ENCODE results near the gene VPS9D1. TPM values are rescaled to one million over a fixed set of nuclear protein-coding genes. Genes with fewer than 3 reads are reported as not detected.
"Not testable (repeated sequence)": the region's sequence is repeated elsewhere in the genome, so short reads cannot be mapped to it uniquely, and the experiment has no call there.

VPS9D1 gene
- total RNA-seq, 1 donor from 2014 or later, result 16.9 TPM

- no peak for DNase-seq (ENCODE audit: extremely low read depth, low read depth, low spot score)
Measured at GRCh38 chr16:89695086-89695874, 25.4 kb downstream of the VPS9D1 start.

- DNase-seq (ENCODE audit: extremely low read depth, low read depth, low spot score), result not testable (repeated sequence)
Measured at GRCh38 chr16:89694784-89695085, 26.0 kb downstream of the VPS9D1 start.

DNA sequence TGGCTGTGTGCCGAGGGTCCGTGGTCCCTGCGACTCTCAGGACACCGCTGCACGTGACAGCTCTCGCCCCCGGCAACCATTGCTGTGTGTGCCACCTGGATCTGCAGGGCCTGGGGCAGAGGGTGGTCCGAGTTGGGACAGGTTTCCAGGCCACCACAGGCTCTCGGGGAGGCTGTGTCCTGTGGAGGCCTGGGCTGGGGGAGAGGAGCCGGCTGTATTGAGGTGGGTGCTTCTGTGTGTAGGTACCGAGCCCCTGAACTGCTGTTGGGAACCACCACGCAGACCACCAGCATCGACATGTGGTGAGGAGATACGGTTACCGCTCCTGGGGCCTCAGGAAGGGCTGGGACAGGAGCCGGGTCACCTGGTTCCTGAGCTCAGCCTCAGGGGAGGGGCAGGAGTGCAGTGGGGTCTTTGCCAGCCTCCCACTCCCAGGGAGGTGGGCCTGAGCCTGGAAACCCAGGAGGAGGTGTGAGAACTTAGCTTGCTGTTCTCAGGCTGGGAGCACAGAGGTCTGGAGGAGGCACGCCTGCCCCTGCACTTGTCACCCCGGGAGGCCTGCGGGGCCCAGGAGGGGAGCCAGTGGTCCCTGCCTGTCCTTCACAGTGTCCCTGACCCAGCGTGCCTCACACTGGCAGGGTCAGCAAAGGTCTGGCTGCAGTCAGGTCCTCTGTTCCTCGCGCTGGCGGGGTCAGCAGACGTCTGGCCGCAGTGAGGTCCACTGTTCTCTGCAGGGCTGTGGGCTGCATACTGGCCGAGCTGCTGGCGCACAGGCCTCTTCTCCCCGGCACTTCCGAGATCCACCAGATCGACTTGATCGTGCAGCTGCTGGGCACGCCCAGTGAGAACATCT, 26.5 kb downstream of the VPS9D1 start:
- no peak for DNase-seq (ENCODE audit: extremely low read depth, low read depth, low spot score)

DNA sequence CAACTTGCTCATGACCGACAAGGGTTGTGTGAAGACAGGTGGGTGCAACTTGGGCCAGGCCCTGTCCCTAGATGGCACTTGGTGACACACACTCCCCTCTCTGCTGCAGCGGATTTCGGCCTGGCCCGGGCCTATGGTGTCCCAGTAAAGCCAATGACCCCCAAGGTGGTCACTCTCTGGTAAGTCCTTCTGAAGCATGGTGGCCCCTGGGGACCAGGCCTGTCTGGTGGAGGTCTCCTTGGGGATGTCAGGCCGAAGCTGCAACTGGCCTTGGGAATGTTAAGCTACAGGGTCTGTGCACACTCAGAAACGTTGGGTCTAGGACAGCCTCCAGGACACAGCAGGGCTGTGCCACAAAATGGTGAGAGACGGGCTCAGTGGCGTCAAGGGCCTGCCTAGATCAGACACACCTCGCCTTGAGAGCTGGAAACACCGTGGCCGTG, 27.4 kb downstream of the VPS9D1 start:
- no peak for DNase-seq (ENCODE audit: extremely low read depth, low read depth, low spot score)

DNA sequence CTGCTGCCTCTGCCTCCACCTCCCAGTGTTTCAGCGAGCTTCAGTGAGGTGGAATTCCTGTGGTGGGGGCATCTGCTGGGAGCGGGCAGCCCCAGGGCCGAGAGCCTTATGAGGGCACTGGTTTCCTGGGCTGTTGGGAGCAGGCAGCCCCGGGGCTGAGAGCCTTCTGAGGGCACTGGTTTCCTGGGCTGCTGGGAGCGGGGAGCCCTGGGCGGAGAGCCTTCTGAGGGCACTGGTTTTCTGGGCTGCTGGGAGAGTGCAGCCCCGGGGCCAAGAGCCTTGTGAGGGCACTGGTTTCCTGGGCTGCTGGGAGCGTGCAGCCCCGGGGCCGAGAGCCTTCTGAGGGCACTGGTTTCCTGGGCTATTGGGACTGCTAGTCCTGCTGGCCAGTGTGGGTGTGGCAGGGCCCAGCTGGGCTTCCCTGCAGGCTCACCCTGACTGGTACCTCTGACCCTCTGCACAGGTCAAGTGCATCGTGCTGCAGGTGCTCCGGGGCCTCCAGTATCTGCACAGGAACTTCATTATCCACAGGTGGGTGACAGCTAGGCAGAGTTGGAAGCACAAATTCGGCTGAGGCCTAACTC, 28.6 kb downstream of the VPS9D1 start:
- DNase-seq (ENCODE audit: extremely low read depth, low read depth, low spot score), result no peak

DNA sequence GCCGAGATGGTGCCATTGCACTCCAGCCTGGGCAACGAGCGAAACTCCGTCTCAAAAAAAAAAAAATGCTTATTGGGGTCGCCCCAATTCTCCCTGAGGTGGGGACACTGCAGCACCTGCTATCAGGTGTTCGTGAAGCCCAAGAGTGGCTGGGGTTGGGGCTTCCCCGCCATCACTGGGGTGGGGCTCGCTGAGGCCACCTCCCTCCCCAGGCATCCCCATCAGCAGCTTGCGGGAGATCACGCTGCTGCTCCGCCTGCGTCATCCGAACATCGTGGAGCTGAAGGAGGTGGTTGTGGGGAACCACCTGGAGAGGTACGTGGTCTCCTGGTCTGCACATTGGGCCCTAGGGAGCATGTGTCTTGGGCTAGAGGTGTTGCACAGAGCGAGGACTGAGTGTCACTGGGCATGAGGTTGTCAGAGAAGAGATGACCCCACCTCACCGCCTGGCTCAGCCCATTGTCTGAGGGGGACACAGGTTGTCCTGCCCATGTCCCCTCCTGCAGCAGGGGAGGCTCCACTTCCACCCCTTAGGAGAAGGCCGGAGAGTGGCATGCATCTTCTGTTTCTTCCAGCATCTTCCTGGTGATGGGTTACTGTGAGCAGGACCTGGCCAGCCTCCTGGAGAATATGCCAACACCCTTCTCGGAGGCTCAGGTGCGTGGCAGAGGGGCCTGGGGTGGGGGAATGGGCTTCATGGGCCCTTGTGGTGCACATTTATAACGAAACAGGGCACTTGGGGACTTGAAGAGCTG, 29.3 kb downstream of the VPS9D1 start:
- DNase-seq (ENCODE audit: extremely low read depth, low read depth, low spot score), result no peak

GRCh38 chr16:89690392-89690901, 30.3 kb downstream of the VPS9D1 start:
- no peak for DNase-seq (ENCODE audit: extremely low read depth, low read depth, low spot score)

DNA sequence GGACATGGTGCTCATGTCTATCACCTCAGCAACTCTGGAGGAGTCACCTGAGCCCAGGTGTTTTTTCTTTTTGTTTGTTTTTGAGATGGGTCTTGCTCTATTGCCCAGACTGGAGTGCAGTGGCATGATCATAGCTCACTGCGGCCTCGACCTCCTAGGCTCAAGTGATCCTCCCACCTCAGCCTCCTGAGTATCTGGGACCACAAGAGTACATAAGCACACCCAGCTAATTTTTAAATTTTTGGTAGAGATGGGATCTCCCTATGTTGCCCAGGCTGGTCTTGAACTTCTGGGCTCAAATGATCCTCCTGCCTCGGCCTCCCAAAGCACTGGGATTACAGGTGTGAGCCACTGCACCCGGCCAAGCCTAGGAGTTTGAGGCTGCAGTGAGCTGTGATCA, 31.1 kb downstream of the VPS9D1 start:
- not testable (repeated sequence) for DNase-seq (ENCODE audit: extremely low read depth, low read depth, low spot score)

GRCh38 chr16:89689142-89689541, 31.6 kb downstream of the VPS9D1 start:
- DNase-seq (ENCODE audit: extremely low read depth, low read depth, low spot score), result no peak

DNA sequence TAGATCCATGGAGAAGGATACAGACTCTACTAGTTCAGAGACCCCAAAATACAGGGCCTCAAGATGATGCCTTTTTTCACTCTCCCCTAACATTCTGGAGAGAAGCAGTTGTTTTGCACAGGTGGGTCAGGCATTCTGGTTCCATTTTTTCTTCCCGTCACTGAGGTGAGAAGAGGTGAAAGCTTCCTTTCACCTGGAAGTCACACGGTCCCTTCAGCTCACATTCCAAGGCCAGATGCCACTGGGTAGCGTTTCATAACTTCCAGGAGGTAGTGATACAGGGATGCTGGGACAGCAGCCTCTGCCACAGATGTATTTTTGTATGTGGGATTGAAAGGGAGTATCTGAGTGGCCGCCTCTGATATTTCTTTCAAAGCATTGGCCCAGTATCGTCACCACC, 32.3 kb downstream of the VPS9D1 start:
- DNase-seq (ENCODE audit: extremely low read depth, low read depth, low spot score), result no peak

DNA sequence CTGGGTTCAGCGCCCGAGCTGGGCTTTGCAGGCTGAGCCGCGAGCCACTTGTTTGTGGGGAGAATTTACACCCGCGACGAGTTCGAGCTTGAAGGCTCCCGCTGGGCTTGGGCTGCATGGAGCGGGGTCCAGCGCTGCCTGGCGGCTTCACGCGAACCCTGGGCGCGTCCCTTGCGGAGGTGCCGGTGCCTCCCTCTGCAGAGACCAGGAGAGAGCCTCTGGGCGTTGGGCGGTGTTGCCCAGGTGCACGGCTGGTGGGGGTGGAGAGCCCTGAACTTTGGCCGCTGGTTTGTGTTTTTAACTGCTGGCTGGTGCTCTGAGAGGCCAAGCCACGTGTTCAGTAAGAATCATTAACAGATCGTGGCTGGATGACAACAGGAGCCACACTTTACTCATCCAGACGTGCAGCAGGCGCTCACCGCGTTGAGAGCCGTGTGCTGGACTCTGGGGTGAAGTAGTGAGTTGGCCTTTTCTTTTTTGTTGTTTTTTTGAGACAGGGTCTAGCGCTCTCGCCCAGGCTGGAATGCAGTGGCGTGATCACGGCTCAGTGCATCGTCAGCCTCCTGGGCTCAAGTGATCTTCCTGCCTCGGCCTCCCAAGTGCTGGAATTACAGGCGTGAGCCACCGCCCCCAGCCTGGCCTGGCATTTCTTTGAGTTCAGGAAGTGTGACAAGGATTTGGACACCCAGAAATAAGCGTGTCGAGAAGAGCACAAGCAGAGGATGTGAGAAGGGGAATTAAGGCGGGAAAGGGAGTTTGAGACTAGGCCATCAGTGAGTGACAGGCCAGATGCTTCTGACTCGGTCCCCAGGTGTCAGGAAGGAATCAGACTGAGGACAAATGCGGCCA, 33.4 kb downstream of the VPS9D1 start:
- no peak for DNase-seq (ENCODE audit: extremely low read depth, low read depth, low spot score)

DNA sequence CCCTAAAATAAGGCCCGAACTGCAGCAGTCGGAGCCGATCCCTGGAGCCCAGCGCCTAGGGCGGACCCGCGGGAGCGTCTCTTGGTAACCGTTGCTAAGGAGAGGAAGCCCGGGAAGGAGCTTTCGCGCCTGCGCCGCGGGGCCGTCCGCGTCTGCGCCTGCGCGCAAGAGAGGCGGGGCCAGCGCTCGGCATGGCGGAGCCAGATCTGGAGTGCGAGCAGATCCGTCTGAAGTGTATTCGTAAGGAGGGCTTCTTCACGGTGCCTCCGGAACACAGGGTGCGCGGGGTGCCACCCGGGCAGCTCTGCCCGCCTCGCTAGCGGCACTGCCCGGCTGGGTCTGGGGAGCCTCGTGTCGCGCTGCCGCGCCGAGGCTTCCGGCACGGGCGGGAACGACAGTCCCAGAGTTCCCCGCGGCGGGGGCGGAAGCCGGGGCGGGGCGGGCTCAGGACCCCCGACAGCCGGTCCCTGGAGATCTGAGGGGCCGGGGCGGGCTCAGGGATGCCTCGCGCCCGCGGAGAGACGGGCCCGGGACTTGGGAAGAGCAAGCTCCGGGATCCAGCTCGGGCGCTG, 34.1 kb downstream of the VPS9D1 start, which contains the start of gene CDK10:
TSS of gene CDK10 (plus strand) at position 170 of the 572 bp plus-strand sequence. CDS start at position 192, 22 bp downstream.
- DNase-seq (ENCODE audit: extremely low read depth, low read depth, low spot score), result no peak

DNA sequence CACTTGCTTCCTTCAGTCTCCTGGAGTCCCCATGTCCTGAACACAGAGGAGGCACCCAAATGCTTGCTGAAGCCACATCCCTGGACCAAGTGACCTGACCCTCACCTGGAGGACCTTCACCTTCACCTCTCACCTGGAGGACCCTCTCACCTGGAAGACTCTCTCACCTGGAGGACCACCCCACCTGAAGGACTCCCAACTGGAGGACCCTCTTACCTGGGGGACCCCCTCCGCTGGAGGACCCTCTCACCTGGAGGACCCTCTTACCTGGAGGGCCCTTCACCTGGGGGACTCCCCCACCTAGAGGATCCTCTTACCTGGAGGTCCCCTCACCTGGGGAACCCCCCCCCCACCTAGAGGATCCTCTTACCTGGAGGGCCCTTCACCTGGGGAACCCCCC, 34.8 kb downstream of the VPS9D1 start:
- no peak for DNase-seq (ENCODE audit: extremely low read depth, low read depth, low spot score)

GRCh38 chr16:89678258-89678657, 42.4 kb downstream of the VPS9D1 start:
- DNase-seq (ENCODE audit: extremely low read depth, low read depth, low spot score), result no peak

DNA sequence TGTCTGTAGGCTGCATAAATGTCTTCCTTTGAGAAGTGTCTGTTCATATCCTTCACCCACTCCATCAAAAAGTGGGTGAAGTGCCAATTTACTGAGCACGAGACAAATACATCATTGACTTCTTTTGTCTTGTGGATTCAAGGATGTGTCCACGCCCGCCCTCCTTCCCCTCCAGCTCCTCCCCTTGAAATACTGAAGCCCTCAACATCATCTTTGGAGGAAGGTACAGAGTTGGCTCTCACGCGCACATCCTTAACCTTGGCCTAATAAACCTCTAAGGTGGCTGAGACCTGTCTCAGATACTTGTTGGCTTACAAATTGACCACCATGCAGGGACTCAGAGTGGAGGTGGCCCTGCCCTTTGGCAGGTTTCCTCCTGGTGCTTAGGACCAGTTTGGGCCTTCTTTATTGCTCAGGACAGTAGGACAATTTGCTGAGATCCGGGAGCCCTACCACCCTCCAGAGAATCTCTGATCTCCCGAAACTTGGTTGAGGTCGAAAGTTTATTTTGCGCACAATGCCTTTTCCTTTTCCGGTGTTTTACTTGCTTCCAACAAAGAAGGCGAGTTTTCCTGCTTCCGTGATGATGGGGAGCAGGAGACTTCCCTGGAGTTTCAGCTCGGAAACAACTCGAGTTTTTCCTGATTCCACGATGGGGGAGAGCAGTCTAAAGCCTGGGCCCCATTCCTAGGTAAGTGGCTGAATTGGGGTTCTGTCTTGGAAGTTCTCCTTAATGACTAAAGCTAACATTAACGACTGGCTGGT, 48.3 kb downstream of the VPS9D1 start:
- DNase-seq (ENCODE audit: extremely low read depth, low read depth, low spot score), result no peak

DNA sequence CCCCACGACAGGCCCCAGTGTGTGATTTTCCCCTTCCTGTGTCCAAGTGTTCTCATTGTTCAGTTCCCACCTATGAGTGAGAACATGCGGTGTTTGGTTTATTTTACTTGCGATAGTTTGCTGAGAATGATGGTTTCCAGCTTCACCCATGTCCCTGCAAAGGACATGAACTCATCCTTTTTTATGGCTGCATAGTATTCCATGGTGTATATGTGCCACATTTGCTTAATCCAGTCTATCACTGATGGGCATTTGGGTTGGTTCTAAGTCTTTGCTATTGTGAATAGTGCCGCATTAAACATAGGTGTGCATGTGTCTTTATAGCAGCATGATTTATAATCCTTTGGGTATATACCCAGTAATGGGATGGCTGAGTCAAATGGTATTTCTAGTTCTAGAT, 49.1 kb downstream of the VPS9D1 start:
- DNase-seq (ENCODE audit: extremely low read depth, low read depth, low spot score), result not testable (repeated sequence)

DNA sequence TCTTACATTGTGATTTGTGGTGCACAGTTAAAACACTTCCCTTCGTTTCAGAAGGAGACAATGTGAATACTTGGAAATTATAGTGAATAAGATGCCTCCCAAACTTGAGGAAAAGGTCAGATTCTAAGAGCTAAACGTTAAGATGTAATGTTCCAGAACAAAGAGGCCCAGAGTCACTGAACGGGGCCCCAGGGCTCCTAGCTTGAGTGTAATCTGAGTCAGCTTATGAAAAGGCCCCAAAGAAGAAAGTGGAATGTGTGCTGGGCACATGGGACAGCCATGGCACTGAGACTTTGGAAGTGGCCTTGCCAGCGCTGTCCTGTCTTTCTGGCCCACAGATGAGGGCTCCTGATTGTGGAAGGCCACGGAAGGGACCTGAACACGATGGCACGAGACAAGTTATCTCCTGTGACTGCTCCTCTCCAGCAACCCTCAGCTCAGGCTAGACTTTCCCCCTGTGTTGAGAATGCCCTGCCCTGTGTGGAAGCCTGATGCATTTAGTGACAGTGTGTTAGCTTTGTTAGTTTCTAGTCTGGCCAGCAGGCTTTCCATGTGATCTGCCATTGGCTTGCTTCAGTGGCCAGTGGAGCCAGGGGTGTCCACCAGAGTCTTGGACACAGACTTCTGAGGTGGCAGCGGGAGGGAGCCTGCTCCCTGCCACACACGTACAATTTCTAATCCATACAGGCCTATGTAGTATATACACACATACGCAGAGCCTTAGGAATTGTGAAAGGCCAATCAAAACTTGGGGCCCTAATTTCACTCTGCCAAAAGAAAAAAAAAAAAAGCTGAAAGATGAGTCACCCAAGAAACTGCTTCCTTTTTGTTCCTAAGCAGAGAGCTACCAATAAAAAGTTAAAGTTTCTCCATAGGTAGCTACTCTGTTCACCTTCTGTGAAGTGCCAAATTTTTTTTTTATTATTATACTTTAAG, 49.9 kb downstream of the VPS9D1 start:
- DNase-seq (ENCODE audit: extremely low read depth, low read depth, low spot score), result no peak

GRCh38 chr16:89669755-89670154, 50.9 kb downstream of the VPS9D1 start:
- DNase-seq (ENCODE audit: extremely low read depth, low read depth, low spot score), result no peak

All from glomerular endothelial cell (primary cell).